Measurements from ENCODE around the gene ASB10. TPM values are rescaled to one million over a fixed set of nuclear protein-coding genes. Genes with fewer than 3 reads are reported as not detected.

The ASB10 gene
- total RNA-seq, 1 experiment from 2014 or later: not detected

DNA sequence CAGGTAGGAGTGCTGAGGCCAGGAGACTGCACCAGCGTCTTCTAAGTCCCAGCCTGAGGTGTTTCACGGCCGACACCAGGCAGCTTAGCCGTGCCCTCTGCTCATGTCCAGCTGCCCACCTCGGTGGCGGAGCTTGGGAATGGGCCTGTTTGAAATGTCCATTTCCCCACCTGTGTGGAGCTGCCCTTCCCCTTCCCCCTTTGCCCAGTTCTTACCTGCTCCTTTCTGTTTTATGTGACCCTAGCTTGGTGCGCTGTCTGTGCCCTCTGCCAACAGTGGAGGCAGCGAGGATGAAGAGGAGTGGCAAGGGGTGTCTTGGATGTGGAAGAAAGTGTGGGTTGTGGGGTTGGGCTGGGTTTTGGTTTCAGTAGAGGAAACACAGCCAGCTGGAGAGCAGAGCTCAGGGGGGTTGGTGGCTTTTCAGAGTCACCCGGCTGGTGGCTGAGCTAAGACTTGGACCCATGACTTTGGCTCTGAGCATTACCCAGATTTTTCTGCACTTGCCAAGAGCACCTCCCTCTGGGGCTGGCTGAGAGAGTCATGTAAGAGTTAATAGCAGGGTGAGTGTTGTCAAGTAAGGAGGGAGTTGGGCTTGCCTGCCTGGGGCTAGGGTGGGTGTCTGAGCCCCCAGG is 57.0 kb downstream of the ASB10 start:
- no peaks in the 10 kb centered on the region for H3K27me3 ChIP-seq (ENCODE audit: control insufficient read depth, insufficient read depth, low read length)
- intact Hi-C loops (cut with micrococcal nuclease; ENCODE audit: unreplicated experiment) (no loop called here), in situ Hi-C loops (cut with HindIII; ENCODE audit: low pct_unique_long_range_greater_than_20kb, low sequenced_read_pairs) (no loop called here)
- peaks cover 5% of the 10 kb centered on the region for H3K36me3 ChIP-seq (ENCODE audit: control insufficient read depth, insufficient read depth, low read length)
- BruUV-seq (replicated peaks): no TSS peak
- TF ChIP-seq, protein P1, sequence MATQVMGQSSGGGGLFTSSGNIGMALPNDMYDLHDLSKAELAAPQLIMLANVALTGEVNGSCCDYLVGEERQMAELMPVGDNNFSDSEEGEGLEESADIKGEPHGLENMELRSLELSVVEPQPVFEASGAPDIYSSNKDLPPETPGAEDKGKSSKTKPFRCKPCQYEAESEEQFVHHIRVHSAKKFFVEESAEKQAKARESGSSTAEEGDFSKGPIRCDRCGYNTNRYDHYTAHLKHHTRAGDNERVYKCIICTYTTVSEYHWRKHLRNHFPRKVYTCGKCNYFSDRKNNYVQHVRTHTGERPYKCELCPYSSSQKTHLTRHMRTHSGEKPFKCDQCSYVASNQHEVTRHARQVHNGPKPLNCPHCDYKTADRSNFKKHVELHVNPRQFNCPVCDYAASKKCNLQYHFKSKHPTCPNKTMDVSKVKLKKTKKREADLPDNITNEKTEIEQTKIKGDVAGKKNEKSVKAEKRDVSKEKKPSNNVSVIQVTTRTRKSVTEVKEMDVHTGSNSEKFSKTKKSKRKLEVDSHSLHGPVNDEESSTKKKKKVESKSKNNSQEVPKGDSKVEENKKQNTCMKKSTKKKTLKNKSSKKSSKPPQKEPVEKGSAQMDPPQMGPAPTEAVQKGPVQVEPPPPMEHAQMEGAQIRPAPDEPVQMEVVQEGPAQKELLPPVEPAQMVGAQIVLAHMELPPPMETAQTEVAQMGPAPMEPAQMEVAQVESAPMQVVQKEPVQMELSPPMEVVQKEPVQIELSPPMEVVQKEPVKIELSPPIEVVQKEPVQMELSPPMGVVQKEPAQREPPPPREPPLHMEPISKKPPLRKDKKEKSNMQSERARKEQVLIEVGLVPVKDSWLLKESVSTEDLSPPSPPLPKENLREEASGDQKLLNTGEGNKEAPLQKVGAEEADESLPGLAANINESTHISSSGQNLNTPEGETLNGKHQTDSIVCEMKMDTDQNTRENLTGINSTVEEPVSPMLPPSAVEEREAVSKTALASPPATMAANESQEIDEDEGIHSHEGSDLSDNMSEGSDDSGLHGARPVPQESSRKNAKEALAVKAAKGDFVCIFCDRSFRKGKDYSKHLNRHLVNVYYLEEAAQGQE (IDR thresholded peaks at IDR 0.05; ENCODE audit: insufficient read depth in 1 of 2, low read depth in 2 of 2, low read length in 1 of 2): no peak
- no peak for TF ChIP-seq SIN3A (IDR thresholded peaks at IDR 0.05; ENCODE audit: borderline replicate concordance, insufficient read depth, low read depth, low read length)
- TF ChIP-seq, protein P2, sequence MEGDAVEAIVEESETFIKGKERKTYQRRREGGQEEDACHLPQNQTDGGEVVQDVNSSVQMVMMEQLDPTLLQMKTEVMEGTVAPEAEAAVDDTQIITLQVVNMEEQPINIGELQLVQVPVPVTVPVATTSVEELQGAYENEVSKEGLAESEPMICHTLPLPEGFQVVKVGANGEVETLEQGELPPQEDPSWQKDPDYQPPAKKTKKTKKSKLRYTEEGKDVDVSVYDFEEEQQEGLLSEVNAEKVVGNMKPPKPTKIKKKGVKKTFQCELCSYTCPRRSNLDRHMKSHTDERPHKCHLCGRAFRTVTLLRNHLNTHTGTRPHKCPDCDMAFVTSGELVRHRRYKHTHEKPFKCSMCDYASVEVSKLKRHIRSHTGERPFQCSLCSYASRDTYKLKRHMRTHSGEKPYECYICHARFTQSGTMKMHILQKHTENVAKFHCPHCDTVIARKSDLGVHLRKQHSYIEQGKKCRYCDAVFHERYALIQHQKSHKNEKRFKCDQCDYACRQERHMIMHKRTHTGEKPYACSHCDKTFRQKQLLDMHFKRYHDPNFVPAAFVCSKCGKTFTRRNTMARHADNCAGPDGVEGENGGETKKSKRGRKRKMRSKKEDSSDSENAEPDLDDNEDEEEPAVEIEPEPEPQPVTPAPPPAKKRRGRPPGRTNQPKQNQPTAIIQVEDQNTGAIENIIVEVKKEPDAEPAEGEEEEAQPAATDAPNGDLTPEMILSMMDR (IDR thresholded peaks at IDR 0.05): no peak
- TF ChIP-seq TCF7L2 (IDR thresholded peaks at IDR 0.05; ENCODE audit: low read depth, low read length): no peak
- TF ChIP-seq POLR2AphosphoS5 (IDR thresholded peaks at IDR 0.05; ENCODE audit: low read depth, low read length): no peak
- H3K4me3 ChIP-seq (ENCODE audit: low read depth in 2 of 2, low read length in 2 of 2): no peak overlapping the region
- ChIA-PET CTCF (interaction anchor here (0.6 kb wide), 1 partner anchor 69 kb away, joined by 20 read pairs; no protein-coding TSS in a partner anchor), POLR2A (no interaction called here)
- no peak for DNase-seq (ENCODE audit: low read depth, low spot score)
- H3K9me3 ChIP-seq (ENCODE audit: control insufficient read depth, insufficient read depth, low read depth, low read length): no peaks in the 10 kb centered on the region
- no peak overlapping the region for H3K27ac ChIP-seq (ENCODE audit: low read length)
- H3K4me1 ChIP-seq (ENCODE audit: control insufficient read depth, insufficient read depth, low read length): no peaks in the 10 kb centered on the region
- no peak for ATAC-seq

DNA sequence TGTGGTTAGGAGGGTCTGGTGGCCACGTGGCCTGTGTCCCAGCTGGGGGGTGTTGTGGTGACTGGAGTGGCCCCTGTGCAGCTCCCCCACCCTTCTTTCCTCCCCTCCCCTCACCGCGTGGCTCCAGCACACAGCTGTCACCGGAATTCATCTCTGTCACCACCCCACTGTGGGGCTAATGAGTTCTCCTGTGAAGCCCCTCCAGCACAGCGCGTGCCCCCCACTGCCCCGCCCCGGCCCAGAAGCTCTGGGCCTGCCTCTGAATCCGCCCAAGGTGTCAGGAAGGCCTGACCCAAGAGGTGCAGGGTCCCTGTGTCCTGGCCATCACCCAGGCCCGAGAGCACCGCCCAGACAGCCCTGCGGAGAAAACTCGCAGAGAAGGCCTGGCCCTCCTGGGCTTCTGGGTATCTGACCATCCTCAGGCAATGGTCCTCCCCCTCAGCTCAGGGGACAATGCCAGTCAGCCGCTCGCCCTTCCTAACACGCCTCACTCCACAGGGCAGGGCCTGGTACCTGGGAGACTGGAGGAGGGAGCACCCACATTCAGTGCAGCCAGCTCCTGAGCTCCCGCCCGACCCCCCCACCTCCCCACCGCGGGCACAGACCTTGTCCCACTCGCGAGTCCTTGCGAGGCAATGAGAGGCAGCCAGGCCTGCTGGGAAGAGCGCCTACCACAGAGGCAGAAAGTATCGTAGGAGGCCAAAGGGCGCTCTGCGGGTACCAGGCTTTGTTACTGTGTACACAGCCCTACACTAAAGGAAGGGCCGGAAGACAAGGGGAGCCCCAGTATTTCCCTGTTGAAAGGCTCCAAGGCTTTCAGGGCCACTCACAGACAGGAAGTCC is 57.7 kb downstream of the ASB10 start:
- in situ Hi-C loops (cut with HindIII; ENCODE audit: low pct_unique_long_range_greater_than_20kb, low sequenced_read_pairs): no loop called here
- Histone ChIP-seq H3K4me3 (ENCODE audit: low read depth in 2 of 2, low read length in 2 of 2) (no peak overlapping the region), H3K27me3 (ENCODE audit: control insufficient read depth, insufficient read depth, low read length) (no peaks in the 10 kb centered on the region), H3K27ac (ENCODE audit: low read length) (no peak overlapping the region), H3K4me1 (ENCODE audit: control insufficient read depth, insufficient read depth, low read length) (no peaks in the 10 kb centered on the region), H3K9me3 (ENCODE audit: control insufficient read depth, insufficient read depth, low read depth, low read length) (no peaks in the 10 kb centered on the region), H3K36me3 (ENCODE audit: control insufficient read depth, insufficient read depth, low read length) (no peaks in the 10 kb centered on the region)
- intact Hi-C loops (cut with micrococcal nuclease; ENCODE audit: unreplicated experiment): no loop called here
- BruUV-seq (replicated peaks): no TSS peak
- CTCF ChIA-PET: interaction anchor here (0.6 kb wide), 1 partner anchor 70 kb away, joined by 20 read pairs; no protein-coding TSS in a partner anchor
- ATAC-seq (no peak), DNase-seq (ENCODE audit: low read depth, low spot score) (no peak)
- no peak for TF ChIP-seq POLR2AphosphoS5 (IDR thresholded peaks at IDR 0.05; ENCODE audit: low read depth, low read length)
- no peak for TF ChIP-seq TCF7L2 (IDR thresholded peaks at IDR 0.05; ENCODE audit: low read depth, low read length)
- TF ChIP-seq SIN3A (IDR thresholded peaks at IDR 0.05; ENCODE audit: borderline replicate concordance, insufficient read depth, low read depth, low read length): no peak
- TF ChIP-seq, protein P2 (IDR thresholded peaks at IDR 0.05): no peak
- TF ChIP-seq, protein P1 (IDR thresholded peaks at IDR 0.05; ENCODE audit: insufficient read depth in 1 of 2, low read depth in 2 of 2, low read length in 1 of 2): no peak
- POLR2A ChIA-PET: interaction anchor here (0.5 kb wide), 1 partner anchor 358 kb away, joined by 10 read pairs; no protein-coding TSS in a partner anchor

Data from Panc1 (cell line).